SIG-M5 (cell line): ENCODE data around the gene LGI4.
"Not testable (repeated sequence)": the region's sequence is repeated elsewhere in the genome, so short reads cannot be mapped to it uniquely, and the experiment has no call there.

ENCODE experiments used
- DNase-seq: peaks from one replicate; lab custom pipeline; 2025; lab: John Stamatoyannopoulos, UW

Gene LGI4

GRCh38 chr19:35141837-35142605 is 7.2 kb upstream of the LGI4 start:
- DNase-seq, result no peak

DNA sequence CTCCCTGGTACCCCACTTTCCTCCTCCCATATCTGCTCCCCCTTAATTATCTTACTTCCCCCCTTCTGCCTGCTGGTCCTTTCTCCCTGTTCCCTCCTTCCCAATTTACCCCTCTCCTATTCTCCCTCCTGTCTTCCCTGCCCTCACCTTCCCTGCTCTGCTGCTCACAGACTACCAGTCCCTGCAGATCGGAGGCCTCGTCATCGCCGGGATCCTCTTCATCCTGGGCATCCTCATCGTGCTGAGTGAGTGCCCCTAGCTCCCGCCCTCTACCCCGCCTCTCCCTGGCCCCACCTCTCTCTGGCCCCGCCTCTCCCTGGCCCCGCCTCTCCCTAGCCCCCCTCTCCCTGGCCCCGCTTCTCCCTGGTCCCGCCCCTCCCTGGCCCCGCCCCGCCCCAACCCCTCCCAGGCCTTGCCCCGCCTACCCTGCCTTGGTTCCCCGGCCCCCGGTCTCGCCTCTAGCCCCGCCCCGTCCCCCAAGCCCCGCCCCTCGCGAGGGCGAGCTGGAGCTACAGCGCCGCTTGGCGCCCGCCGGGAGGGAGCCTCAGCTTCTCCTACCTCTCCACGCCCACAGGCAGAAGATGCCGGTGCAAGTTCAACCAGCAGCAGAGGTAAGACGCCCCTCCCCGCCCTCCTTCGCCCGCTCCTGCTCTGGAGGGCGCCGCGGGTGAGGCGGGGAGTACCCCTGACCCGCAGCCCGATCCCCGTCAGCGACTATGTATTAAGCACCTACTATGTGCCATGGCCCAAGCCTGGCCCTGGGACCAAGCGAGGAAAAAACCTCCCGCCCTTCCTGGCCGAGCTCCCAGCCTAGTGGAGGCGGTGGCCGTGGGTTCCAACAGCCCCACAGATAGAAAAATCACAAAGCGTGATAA is 6.3 kb upstream of the LGI4 start:
- DNase-seq, result peak; percentile 42

DNA sequence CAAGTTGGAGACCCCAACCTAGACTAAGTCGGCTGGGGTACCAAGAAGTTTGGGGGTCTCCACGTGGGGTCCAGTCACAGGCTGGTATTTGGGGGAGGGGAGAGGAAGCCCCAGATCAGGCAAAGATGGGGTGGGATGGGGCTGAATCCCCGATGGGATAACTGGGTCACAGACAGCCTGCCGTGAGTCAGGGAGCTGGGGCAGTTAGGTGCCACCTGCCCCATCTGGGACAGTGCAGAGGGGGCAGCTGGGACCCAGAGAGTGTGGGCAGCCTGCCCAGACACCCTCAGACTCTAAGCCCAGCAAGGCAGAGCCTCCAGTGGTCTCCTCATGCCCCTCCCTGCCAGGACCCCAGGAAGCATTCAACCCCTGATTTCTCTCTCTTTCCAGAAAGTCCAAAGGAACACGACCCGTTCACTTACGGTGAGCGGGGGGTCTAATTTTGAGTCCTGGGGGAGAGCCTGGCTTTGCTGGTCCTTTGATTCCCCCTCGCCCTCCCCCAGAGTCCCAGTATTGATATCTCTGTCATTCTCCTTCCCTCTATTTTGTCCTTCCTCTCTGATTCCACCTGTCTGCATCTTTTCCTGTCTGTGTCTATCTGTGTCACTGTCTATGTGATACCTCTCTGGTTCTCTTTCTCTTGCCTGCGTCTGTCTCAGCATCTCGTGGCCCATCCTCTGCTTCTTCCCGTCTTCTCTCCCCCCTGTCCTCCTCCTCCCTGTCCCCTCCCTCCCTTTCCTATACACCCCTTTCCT is 5.5 kb upstream of the LGI4 start:
- DNase-seq, result no peak

GRCh38 chr19:35138305-35138892 is 3.5 kb upstream of the LGI4 start, which contains the start of gene FXYD1:
FXYD1 (plus strand) TSS chr19:35138824; CDS start chr19:35140080, 1,256 bp downstream.
- no peak for DNase-seq

- no peak for DNase-seq
These were observed 2.3 kb upstream of the LGI4 start for GRCh38 chr19:35136977-35137702.

GRCh38 chr19:35136231-35136630 is 1.4 kb upstream of the LGI4 start:
- DNase-seq, result no peak

GRCh38 chr19:35135389-35135909 is 590 bp upstream of the LGI4 start:
- DNase-seq, result no peak

DNA sequence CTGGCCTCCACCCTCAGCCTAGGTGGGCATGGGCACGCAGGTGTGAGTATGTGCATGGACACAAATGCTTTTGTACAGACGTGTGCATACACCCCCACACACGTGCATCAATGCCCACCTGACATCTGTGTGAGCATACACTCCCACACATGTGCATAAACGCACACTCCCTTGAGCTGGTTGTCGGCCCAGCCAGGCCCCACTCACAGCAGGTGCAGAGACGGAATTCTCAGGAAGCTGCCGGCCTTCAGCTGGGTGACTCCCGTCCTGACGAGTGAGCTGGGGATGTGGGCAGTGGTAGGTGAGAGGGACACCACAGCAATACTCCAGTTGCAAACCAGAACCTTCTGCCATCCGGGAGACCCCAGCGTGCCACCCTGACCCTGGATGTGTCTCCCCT is 1.0 kb downstream of the LGI4 start:
- DNase-seq, result no peak

DNA sequence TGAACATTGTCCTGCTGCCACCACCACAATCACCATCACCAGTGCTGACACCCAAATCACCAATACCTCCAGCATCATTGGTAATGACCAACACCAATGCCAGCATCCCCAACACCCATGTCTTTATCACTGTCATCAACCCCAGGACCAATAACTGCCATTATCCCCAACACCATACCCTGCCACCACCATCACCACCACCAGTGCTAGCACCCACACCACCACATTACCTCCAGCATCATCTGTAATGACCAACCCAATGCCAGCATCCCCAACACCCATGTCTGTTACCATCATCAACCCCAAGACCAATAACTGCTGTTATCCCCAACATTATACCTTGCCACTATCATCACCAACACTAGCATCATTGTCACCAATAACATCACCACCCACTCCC is 2.6 kb downstream of the LGI4 start:
- no peak for DNase-seq

- no peak for DNase-seq
These were observed 3.8 kb downstream of the LGI4 start for GRCh38 chr19:35130761-35131720.

DNA sequence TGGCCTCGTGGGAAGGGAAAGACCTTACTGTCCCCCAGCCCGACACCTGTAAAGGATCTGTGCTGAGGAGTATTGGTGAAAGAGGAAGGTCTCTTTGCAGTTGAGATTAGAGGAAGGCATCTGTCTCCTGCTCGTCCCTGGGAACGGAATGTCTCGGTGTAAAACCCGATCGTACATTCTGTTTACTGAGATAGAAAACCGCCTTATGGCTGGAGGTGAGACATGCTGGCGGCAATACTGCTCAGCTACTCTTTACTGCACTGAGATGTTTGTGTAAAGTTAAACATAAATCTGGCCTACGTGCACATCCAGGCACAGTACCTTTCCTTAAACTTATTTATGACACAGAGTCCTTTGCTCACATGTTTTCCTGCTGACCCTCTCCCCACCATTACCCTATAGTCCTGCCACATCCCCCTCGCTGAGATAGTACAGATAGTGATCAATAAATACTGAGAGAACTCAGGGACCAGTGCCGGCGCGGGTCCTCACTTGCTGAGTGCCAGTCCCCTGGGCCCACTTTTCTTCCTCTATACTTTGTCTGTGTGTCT is 5.1 kb downstream of the LGI4 start:
- not testable (repeated sequence) for DNase-seq

GRCh38 chr19:35128398-35129057 is 6.3 kb downstream of the LGI4 start:
- no peak for DNase-seq

DNA sequence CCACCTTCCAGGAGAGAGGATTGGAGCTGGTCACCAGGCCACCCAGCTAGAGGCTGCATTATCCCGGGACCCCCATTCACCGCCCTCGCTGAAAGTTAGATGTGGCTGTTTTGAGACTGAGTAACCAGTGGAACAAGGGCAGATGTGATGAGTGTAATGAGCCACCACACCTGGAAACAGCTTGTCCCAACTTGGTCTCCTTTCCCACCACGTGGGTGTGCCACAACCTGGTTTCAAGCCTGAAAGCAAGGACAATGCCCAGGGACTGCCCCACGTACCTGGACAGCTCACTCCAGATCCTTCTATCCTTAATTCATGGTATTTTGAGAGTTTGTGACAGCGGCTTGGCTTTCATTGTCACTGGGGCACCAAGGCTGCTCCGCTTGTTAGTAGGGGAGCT is 7.0 kb downstream of the LGI4 start:
- DNase-seq, result no peak

DNA sequence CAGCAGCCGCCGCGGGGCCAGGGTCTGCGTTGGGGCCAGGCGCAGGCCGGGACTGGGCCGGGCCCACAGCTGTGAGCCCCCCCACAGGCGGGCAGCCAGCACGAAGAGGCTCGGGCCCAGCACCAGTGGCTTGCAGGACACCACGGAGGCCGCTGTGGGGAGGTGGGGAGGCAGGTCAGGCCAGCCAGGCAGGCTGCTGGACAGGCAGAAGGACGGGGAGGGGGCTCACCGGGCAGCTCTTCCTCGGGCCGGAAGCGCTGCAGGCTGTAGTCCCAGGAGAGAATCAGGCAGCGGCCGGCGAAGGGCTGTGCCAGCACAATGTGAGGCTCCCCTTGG is 8.3 kb downstream of the LGI4 start:
- DNase-seq, result no peak

DNA sequence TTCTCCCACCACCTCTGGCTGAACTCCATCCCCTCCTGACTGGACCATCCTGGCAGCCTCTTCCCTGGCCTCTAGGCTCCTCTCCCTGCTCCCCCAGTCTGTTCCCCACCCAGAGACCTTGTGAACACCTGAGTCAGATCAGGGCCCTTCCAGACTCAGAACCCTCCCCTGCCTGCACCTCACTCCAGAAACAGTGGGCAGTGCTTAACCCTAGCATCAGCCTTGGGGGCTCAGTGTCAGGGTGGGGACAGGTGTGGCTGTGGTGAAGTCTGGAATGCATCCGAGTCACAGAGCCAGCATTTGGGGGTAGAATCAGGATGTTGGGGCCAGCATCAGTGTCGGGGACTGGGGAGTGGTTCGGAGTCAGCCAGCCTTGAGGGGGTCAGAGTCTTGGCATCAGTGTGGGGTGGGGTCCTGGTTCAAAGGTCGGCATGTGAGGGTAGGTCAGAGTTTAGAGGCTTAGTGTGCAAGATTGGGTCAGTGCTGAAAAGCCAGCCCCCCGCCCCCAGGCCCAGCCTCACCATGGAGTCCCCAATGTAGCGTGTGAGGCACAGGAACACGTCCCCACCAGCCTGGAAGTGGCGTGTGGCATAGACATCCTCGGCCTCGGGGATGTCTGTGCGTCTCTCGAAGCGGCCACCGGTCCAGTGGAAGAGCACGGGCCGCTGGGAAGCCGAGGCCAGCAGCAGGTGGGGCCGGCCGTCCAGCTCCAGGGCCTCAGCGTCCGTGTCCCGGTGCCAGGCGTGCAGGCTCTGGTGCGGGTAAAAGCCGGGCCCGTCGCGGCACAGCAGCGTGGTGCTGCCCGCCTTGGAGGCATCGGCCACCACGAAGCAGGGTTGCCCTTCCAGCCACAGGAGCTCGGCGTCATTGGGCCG is 8.9 kb downstream of the LGI4 start:
- no peak for DNase-seq

DNA sequence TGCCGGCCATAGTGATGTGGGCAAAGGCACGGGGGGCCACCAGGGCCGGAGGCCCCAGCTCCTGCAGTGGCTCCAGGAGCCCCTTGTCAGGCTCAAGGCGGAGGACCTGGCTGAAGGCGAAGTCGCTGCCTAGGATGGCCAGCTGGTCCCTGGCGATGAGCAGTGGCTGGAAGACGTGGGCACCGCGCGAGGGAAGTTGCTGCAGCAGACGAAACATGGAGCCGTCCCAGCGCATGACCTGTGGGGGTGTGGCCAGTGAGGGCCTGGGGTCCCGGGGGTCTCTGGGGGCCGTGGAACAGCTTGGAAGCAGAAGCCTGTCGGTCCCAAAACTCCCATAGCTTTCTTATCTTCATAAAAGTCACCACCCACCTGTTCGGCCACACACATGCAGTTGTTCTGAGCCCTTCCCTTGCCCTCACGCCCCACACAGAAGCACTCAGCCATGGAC is 9.6 kb downstream of the LGI4 start:
- DNase-seq, result no peak

DNA sequence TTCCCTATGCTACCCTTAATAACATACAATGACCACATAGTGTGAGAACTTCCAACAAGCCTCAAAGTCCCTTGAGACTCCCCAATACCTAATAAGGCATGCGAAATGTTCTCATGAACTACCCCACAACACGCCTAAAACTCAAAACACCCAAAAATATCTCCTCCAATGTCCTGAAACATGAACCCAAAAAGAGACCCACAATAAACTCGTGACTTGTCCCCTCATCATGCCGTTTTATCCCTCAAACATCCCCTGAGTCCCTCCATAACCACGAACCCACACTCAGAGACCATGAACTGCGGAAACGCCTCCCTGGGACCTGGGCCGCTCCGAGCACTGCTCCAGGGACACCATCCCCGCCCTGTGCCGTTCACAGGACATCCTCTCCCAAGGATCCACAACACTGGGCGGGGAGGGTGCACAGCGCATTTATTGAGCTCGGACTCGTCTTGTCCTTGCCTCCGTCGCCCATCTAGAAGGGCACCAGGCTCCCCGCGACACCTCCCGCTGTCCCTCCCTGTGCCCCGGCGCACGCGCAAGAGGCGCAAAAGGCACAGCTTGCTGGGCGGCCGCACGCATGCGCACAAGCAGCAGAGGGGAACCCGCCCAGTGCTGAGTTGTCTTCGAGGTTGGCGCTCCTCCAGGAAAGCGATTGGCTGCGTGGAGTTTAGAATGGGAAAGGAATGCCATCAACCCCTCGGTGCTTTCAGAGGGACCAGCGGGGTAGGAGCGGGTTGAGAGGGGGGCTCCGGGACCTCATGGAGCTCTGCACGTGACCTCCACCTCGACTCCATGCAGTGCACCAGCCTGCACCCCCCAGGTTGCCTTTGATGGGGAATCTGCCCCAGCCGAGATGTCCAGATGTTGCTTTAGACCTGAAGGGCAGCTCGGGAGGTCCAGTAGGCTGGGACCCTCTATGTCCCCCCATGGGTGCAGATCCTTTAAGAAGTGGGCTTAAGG is 10.5 kb downstream of the LGI4 start:
- DNase-seq, result no peak
